NCI-H1436 treated with DMSO at 0.1 percent for 48 hours (cell line): ENCODE data around the gene TULP3.

Source experiments
- DNase-seq: peaks from one replicate; lab custom pipeline; 2025; lab: John Stamatoyannopoulos, UW

The TULP3 gene

GRCh38 chr12:2970744-2971143, 80.1 kb downstream of the TULP3 start:
- DNase-seq, result no peak

GRCh38 chr12:2973566-2973965, 82.9 kb downstream of the TULP3 start:
- no peak for DNase-seq

GRCh38 chr12:2974560-2974971, 83.9 kb downstream of the TULP3 start:
- DNase-seq, result no peak

- no peak for DNase-seq
These were observed 85.9 kb downstream of the TULP3 start for GRCh38 chr12:2976581-2976996.

- no peak for DNase-seq
These were observed 87.1 kb downstream of the TULP3 start for GRCh38 chr12:2977776-2978175.

- no peak for DNase-seq
These were observed 89.1 kb downstream of the TULP3 start for GRCh38 chr12:2979806-2980205.

- no peak for DNase-seq
These were observed 89.9 kb downstream of the TULP3 start for GRCh38 chr12:2980630-2981029.

- no peak for DNase-seq
These were observed 91.7 kb downstream of the TULP3 start for GRCh38 chr12:2982361-2982760.

GRCh38 chr12:2984249-2984648, 93.6 kb downstream of the TULP3 start:
- no peak for DNase-seq

- no peak for DNase-seq
These were observed 94.0 kb downstream of the TULP3 start for GRCh38 chr12:2984698-2985097.

GRCh38 chr12:2986876-2987275, 96.2 kb downstream of the TULP3 start:
- DNase-seq, result no peak

- DNase-seq, result no peak
These were observed 97.8 kb downstream of the TULP3 start for GRCh38 chr12:2988494-2988893.
